HL-60 (cell line): Measurements from ENCODE around the gene CAMKMT.

Source experiments
- CTCF ChIP-seq: IDR thresholded peaks from one replicate; pipeline ENCODE4 v1.5.1; 2011; ENCODE audit warnings: low read length, control low read depth, inconsistent platforms; ENCODE audit not compliant: insufficient read depth
- POLR2AphosphoS5 ChIP-seq: IDR thresholded peaks from 2 replicates; pipeline ENCODE4 v1.6.1; 2012; ENCODE audit warnings: low read depth
- REST ChIP-seq: IDR thresholded peaks from 2 replicates; pipeline ENCODE4 v1.6.1; 2012; ENCODE audit warnings: low read depth; ENCODE audit not compliant: insufficient replicate concordance

GRCh38 chr2:44688456-44689124 lies 326.8 kb downstream of the CAMKMT start:
- no peak for TF ChIP-seq CTCF
- no peak for TF ChIP-seq REST
- TF ChIP-seq POLR2AphosphoS5, result no peak
